Psoas muscle (tissue), 8 donors: ENCODE measurements around the gene WDR27. TPM values are rescaled to one million over a fixed set of nuclear protein-coding genes. Genes with fewer than 3 reads are reported as not detected.

Experiments
- ATAC-seq, 4 donors: fragments of 200-7000 bp; cut with Tn5 transposase; one replicate each; pipeline ENCODE4 v1.9.1; 2020; ENCODE audit warnings: moderate library complexity in 3 of 4, mild to moderate bottlenecking in 2 of 4
- DNase-seq, 2 donors: peaks; one replicate each; pipeline ENCODE4 v3.0.0-alpha.2; 2020
- H3K27ac ChIP-seq: fragments of 200-600 bp; one replicate; pipeline ENCODE4 v1.8.0; 2022
- H3K27me3 ChIP-seq, 3 donors: fragments of 200-600 bp in 1 of 3; one replicate each; pipeline versions ENCODE4 v1.6.1 to v1.8.0; 2013 to 2022; ENCODE audit warnings: low read length in 2 of 3, mild to moderate bottlenecking in 2 of 3, moderate library complexity in 1 of 3; ENCODE audit not compliant: insufficient read depth in 3 of 3
- H3K36me3 ChIP-seq, 2 donors: fragments of 200-600 bp in 1 of 2; one replicate each; pipeline versions ENCODE4 v1.6.1 to v1.8.0; 2013 to 2022; ENCODE audit warnings: low read depth in 1 of 2, mild to moderate bottlenecking in 1 of 2, moderate library complexity in 1 of 2; ENCODE audit not compliant: insufficient read depth in 1 of 2
- H3K4me1 ChIP-seq: fragments of 200-600 bp; one replicate; pipeline ENCODE4 v1.8.0; 2022
- H3K4me3 ChIP-seq: fragments of 200-600 bp; one replicate; pipeline ENCODE4 v1.8.0; 2022; ENCODE audit warnings: mild to moderate bottlenecking
- H3K9me3 ChIP-seq: fragments of 200-600 bp; one replicate; pipeline ENCODE4 v1.8.0; 2022
- CTCF ChIP-seq: fragments of 200-600 bp; IDR thresholded peaks from one replicate; pipeline ENCODE4 v1.8.0; 2022; ENCODE audit warnings: antibody characterized with exemption
- WGBS, 3 donors: extraction: QIAGEN DNeasy Blood & Tissue Kit; methylation state at CpG; one replicate each; pipeline versions ENCODE4 v1.1.6 to v1.1.7; 2013; 5-methylcytosine and 5-hydroxymethylcytosine counted together
- intact Hi-C, 2 donors: fragments of 100-400 bp; cut with DNase I; formaldehyde crosslinking; loops; one replicate each; pipeline versions ENCODE4 v1.11.0 to v1.14.2; 2022
- polyA plus RNA-seq, 3 donors: library from polyadenylated mRNA; stranded (reverse); fragments of 200-250 nt; gene quantifications; one replicate each; pipeline ENCODE4 v1.2.3, GENCODE V29; 2013
- total RNA-seq, 4 donors: library from RNA; stranded (reverse); fragmentation: NEBNext Ultra II Directional in 2 of 4; extraction: Animal tissue kit (Norgen Biotek cat#: 25700) in 2 of 4; gene quantifications; one replicate each; pipeline versions ENCODE4 v1.2.1 to v1.2.4, GENCODE V29; 2021 to 2023
- donor health status: healthy with polysubstance abuse.
- donor health status: DM: no; HTN: no; CAD: no; lungs with moderate emphysema.
- donor health status: Bipolar disorder and iron deficiency.
- donor health status: healthy.
- donor health status: DM: yes; HTN: yes; CAD: no.
- donor health status: DM: no; HTN: no; CAD: no.
- donor health status: DM: no; HTN: no; CAD: no.
- donor health status: DM: yes; HTN: yes; CAD: no.

The WDR27 gene
- total and polyA plus RNA-seq, 7 donors: 3.1 to 14.4 (median 5.5) TPM

GRCh38 chr6:169421586-169422264, 280.1 kb downstream of the WDR27 start:
- ATAC-seq: no peak
- no peak for DNase-seq
- TF ChIP-seq CTCF: no peak
- no peaks in the 10 kb centered on the region for H3K9me3 ChIP-seq
- H3K27me3 ChIP-seq: peaks cover 0 to 7% (median 0%) of the 10 kb centered on the region in 3 donors
- H3K4me3 ChIP-seq: no peak overlapping the region
- H3K4me1 ChIP-seq: no peaks in the 10 kb centered on the region
- H3K36me3 ChIP-seq: no peaks in the 10 kb centered on the region
- WGBS, 3 donors: 83 to 92% (median 86%) methylated on average over 14 of the region's 14 CpGs
- no peak overlapping the region for H3K27ac ChIP-seq
- intact Hi-C loops: loop anchor here in 1 of 2 donors (10.0 kb wide), 1 partner anchor 233 kb away; no protein-coding TSS in a partner anchor

GRCh38 chr6:169420912-169421543, 280.8 kb downstream of the WDR27 start:
- no peak overlapping the region for H3K27ac ChIP-seq
- 58 to 73% (median 59%) methylated on average over 15 of the region's 15 CpGs for WGBS, 3 donors
- no peaks in the 10 kb centered on the region for H3K4me1 ChIP-seq
- TF ChIP-seq CTCF: peak; percentile 39
- H3K36me3 ChIP-seq: no peaks in the 10 kb centered on the region
- peaks cover 0 to 7% (median 0%) of the 10 kb centered on the region in 3 donors for H3K27me3 ChIP-seq
- intact Hi-C loops: loop anchor here in 1 of 2 donors (10.0 kb wide), 1 partner anchor 234 kb away; no protein-coding TSS in a partner anchor
- no peaks in the 10 kb centered on the region for H3K9me3 ChIP-seq
- no peak for DNase-seq
- ATAC-seq: no peak
- no peak overlapping the region for H3K4me3 ChIP-seq

GRCh38 chr6:169417101-169417500, 284.7 kb downstream of the WDR27 start:
- intact Hi-C loops: no loop called here
- no peaks in the 10 kb centered on the region for H3K4me1 ChIP-seq

GRCh38 chr6:169416249-169416648, 285.6 kb downstream of the WDR27 start:
- no peak for ATAC-seq
- 70 to 83% (median 81%) methylated on average over 3 of the region's 3 CpGs for WGBS, 3 donors
- TF ChIP-seq CTCF: no peak

More at GRCh38 chr6:169417101-169417500, 284.7 kb downstream of the WDR27 start:
- Histone ChIP-seq H3K36me3 (no peaks in the 10 kb centered on the region), H3K27ac (no peak overlapping the region), H3K27me3 (peaks cover 0 to 3% (median under 1%) of the 10 kb centered on the region in 3 donors), H3K4me3 (no peak overlapping the region), H3K9me3 (peaks cover 15% of the 10 kb centered on the region)
- no peak for DNase-seq
- TF ChIP-seq CTCF: no peak
- ATAC-seq: no peak
- WGBS, 3 donors: 88 to 95% (median 91%) methylated on average over 1 of the region's 1 CpG

More at GRCh38 chr6:169416249-169416648, 285.6 kb downstream of the WDR27 start:
- H3K27me3 ChIP-seq: peaks cover 0 to 3% (median 0%) of the 10 kb centered on the region in 3 donors
- no peak overlapping the region for H3K27ac ChIP-seq
- no peak for DNase-seq
- intact Hi-C loops: no loop called here
- no peak overlapping the region for H3K4me3 ChIP-seq
- peaks cover 15% of the 10 kb centered on the region for H3K9me3 ChIP-seq
- no peaks in the 10 kb centered on the region for H3K36me3 ChIP-seq
- H3K4me1 ChIP-seq: no peaks in the 10 kb centered on the region
